A204.1 (cell line): ENCODE measurements around the gene ADORA2B.
"Not testable (repeated sequence)": the region's sequence is repeated elsewhere in the genome, so short reads cannot be mapped to it uniquely, and the experiment has no call there.

Source experiments
- FAIRE-seq: peaks from 2 replicates; lab custom pipeline; 2012; peaks lifted over from hg19 to GRCh38; lab: Jason Lieb, UNC

ADORA2B gene

DNA sequence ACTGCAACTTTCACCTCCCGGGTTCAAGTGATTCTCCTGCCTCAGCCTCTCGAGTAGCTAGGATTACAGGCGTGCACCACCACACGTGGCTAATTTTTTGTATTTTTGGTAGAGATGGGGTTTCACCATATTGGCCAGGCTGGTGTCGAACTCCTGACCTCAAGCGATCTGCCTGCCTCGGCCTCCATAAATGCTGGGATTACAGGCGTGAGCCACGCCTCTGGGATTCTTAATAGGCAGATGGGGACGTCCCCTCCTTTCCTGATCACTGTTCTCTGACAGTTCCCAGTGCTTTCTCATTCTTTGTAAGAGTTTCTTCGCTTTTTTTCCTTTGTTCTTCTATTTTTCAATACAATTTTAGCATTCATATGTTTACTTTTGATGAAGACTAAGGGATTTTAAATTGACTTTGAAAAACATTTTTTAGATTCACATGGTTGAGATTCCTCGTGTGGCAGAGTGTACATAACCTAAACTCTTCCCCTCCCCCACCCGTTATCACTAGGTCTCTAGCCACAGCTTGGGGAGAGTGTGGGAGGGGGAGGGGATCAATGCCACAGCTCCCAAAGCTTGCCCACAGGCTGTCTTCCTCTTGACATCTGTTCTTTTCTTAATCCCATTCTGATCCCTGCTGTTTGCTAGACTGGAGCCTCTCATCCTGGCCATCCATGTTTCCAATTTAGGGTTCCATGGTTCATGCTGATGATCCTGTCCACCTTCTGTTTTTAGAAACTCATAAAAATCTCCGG, 11.0 kb downstream of the ADORA2B start:
- FAIRE-seq, result no peak

DNA sequence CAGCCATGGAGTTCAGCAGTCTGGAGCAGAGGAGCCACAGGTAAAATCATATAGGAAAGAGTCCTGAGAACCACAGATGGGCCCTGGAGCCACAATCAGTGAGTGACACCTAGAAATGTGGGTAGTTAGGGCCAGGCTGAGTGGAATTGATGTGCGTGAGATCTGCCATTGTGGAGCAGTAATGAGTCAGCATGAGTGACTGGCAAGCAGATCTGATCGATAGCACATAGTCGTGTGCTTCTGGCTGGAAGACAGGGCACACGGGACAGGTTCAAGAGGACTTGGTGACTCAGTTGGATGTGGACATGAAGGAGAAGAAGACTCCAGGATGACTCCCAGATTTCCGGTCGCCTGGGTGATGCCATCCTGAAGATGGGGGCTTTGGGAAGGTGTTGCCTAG, 12.3 kb downstream of the ADORA2B start:
- no peak for FAIRE-seq

DNA sequence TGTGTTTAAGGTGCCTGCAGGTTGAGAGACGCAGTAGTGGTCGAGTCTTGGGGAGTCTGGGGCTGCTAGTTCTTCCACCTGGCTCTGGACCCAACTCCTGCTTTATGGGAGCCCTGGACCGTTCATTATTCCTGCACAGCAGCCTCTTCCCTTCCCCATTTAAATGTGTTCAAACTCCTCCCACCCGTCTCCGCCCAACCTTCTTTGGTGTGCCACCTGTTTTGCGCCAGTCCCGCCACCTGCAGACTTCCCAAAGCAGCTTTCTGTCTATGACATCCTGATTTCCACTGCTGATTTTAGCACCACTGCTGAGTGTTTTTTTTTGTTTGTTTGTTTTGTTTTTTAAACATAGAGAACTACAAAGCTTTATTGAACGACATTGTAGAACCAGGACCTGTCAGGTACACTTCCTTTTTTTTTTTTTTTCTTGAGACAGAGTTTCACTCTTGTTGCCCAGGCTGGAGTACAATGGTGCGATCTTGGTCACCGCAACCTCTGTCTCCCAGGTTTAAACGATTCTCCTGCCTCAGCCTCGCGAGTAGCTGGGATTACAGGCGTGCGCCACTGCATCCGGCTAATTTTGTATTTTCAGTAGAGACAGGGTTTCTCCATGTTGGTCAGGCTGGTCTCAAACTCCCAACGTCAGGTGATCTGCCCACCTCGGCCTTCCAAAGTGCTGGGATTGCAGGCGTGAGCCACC, 12.8 kb downstream of the ADORA2B start:
- FAIRE-seq, result no peak

DNA sequence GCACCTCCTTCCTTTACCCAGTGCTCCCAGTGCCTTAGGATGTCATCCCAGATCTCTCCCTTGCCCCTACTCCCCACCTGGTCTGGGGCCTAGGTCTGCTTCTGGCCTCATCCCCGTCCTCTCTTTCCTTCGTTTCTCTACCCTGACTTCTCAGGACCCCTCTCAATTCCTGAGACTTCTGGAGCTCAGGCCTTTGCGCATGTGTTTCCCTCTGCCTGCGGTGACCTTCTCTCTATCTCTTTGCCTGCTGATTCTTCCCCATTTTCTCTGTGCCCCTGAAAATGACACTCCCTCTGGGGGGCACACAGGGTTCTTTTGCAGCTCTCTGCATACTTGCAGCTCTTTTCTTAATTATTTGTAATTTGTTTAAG, 13.5 kb downstream of the ADORA2B start:
- no peak for FAIRE-seq

DNA sequence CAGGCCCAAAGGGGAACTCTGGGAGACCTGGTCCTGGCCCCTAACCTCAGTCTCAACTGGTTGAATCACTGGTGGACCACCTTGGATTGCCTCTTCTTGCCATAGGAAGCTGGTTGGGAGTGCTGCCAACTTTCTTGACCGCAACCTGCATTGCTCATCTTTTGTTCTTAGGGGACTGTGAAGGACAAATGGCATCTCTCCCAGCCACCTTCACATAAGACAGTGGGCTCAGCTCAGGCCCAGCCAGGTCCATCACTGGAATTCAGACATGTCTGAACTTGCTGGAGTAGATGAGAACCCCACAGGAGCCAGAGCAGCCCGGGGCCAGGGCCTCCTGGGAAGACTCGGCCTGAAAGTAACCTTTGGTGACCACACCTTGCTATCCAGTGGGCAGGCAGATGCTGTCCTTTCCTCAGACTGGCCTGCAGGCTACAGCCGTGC, 18.8 kb downstream of the ADORA2B start:
- no peak for FAIRE-seq

DNA sequence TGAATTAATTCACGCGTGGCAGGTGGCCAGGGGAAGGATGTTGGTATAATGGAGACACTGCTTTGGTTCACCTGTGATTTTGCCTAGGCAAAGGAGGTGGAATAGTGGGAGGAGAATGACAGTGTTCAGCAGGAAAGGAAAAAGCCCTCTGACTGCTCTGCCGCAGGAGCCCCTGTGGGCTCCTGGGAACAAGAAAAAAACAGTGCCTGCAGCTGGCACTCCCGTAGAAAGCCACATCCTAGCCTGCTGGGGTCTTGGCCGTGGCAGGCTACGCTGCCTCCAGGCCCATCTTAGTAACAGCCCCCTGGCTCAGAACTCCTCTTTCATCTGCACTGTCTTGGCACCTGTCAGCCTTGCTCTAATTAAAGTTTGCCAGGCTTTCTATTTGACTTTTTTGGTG, 20.6 kb downstream of the ADORA2B start:
- FAIRE-seq, result no peak

DNA sequence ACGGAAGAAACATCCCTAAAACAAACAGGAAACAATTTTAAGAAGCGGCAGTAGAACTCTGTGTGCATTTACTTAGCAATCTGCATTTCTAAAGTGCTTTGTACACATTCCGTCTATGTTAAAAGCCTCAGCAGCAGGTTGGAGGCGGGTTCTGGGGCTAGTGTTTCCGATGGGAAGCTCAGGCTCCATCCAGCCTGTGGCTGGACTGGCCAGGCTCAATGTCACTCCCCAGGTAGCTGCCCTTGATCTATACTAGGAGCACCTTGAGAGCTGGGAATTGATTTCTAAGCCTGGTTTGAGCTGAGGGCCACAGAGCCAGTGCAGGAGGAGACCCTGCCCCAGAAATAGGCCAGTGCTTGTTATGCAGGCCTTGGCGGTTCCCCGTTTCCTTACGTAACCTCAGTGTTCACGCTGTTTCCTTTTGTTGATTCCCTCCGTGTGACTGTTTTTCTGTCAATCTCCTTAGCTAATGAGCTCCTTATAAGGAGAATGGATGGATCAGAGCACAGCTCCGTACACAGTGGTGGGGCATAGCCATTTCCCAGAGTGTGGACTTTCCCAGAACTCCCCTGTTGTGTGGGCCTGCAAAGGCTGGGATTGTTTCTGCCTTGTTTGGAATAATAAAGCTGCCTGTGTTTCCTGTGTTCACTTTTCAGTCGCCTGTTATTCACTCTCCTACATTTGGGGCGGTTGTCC, 21.4 kb downstream of the ADORA2B start:
- no peak for FAIRE-seq

DNA sequence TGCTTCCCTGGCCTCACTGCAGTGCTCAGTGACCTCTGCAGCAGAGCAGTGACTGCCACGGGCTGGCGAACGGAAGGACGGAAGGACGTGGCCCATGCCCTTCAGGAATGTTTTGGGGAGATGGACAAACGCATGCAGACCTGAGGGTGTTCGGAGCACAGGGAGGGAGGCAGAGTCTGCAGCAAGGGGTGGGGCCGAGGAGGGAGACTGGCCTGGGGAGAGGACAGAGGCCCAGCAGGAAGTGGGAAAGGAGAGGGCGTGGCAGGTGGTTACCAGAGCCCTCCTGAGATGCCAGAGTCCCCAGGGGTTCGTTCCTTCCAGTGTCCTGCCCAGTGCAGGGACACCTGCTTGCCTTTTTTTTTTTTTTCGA, 21.9 kb downstream of the ADORA2B start:
- FAIRE-seq, result no peak

DNA sequence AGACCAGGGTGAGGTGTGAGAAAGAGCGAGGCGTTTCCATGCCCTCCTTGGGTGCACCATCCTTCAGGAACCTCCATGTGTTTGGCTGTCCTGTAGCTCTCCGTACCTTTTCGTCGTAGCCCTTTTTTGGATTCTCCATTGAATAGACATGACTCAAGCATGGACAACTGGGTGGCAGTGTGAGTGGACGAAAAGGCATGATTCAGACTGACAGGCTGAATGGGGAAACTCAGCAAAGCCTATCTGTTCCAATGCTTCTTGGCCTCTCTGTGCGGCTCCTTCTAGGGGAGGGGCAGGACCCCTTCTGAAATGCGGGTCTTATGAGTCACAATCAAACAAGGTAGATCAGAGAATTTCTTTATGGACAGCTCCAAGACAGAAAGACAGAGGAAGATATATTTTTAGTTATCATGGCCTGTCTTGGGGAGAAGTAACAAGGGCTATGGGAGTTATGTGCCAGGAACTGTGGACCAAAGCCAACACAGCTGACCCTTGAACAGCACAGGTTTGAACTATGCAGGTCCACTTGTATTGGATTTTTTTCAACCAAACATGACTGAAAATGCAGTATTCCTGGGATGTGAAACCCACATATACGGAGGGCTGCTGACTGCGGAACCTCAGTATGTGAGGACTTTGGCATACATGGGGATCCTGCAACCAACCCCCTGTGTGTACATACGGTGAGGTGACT, 22.9 kb downstream of the ADORA2B start:
- no peak for FAIRE-seq

DNA sequence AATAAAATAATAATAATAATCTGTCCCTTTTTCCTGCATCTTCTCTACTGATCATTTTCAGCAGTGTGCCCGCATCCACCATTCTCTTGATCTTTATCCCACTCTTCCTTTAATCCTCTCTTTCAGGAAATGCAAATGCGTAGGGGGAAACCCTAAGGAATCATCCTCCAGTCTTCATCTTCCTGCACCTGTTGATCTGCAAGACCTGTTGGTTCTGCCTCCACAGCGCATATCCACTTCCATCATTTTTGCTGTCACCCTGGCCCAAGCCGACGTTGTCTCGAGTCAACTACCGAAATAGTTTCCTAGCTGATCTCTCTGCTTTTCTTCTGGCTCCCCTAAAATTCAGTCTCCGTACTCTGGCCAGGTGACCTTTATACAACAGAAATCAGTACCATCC, 24.5 kb downstream of the ADORA2B start:
- FAIRE-seq, result no peak

DNA sequence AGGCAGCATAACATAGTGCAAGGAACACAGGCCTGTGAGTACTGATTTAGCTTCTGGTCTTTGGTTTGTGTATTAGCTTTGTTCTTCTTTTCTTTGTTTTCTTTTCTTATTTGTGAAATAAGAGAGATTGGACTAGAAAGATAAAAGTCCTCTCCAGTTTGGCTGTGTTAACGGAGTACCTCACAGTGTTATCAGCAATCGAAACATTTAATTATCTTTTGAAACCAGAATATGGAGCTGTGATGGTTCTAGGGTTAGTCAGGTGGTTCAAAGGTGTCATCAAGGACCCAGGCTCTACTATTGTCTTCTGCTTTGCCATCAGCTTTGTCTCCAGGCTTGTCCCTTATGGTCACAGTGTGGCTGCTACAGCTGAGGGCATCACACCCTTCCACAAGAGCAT, 25.6 kb downstream of the ADORA2B start:
- no peak for FAIRE-seq

DNA sequence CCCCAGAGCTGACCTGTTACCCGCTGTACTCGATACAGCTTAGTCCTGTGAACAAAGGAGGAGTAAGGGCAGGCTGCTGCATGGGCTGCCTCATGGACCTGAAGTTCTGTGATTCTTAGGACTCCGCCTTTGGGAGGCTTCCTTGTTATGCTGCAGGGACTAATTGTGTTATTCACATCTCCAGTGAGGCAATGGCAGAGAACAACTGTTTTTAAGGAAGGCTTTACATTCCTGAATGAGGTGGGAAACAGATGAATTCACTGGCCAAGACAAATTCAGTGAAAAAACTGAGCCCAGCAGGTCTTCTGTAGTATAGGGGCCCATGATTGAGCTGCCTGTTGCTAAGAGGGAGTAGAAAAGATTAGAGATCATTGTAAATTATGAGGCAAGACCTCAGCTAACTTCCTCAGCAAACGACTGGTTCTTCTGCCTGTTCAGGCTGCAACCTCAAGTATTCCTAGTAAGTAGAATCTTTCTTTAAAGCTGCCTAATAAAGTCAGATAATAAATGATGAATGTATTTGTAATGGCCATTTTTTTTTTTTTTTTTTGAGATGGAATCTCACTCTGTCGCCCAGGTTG, 26.3 kb downstream of the ADORA2B start:
- FAIRE-seq, result no peak

DNA sequence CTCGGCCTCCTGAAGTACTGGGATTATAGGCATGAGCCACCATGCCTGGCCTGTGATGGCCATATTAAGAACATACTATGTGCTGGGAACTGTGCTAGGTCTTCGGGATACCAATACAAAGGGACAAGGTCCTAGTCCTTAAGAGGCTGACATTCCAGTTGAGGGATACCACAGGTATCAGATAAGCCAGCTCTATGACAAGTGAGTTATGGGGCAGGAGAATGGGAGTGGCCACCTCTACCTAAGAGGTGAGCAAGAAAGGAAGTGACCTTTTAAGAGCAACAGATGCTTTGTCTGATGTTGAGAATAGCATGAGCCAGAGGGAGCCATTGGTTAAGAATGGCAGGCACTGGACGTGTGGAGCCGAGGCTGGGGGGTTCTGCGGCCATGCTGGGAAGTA, 27.0 kb downstream of the ADORA2B start:
- FAIRE-seq, result no peak

DNA sequence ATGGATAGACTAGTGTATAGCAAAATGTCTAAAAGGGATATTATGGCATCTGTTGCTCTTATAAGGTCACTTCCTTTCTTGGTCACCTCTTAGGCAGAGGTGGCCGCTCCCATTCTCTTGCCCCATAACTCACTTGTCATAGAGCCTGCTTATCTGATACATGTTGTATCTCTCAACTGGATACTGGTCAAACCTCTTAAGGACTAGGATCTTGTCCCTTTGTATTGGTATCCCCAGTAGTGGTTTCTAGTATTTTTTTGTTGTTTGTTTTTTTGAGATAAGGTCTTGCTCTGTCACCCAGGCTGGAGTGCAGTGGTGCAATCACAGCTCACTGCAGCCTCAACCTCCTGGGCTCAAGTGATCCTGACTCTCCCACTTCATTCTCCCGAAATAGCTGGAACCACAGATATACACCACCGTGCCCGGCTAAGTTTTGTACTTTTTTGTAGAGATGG, 27.6 kb downstream of the ADORA2B start:
- no peak for FAIRE-seq

DNA sequence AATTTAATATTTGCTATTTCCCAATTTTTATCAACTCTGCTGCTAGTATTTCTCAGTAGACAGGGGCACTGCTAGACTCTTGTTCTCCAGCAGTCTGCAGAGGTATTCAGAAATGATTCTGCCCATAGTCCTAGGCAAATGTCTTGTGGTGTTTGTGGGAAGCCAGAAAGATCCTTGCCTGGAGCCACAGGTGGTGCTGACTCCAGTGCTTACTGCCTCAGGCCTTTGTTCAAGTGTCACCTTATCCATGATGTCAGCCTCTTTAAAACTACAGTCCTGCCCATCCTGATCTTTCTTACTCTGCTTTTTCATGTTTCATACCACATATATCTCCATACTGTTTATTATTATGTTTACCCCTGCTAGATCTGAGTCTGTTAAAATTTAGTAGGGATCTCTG, 28.1 kb downstream of the ADORA2B start:
- no peak for FAIRE-seq

DNA sequence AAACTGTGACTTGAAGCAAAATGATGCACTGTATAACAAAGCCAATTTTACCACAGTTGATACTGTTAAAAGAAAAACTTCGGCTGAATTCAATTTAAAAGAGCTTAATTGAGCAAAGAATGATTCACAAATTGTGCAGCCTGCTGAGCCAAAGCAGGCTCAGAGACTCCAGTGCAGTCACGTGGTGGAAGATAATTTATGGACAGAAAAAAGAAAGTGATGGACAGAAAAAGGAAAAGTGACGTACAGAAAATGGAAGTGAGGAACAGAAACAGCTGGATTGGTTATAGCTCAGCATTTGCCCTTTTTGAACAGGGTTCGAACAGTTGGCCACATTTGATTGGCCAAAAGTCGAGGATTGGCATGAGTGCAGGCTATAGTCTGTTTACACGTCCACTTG, 28.9 kb downstream of the ADORA2B start:
- FAIRE-seq, result no peak

DNA sequence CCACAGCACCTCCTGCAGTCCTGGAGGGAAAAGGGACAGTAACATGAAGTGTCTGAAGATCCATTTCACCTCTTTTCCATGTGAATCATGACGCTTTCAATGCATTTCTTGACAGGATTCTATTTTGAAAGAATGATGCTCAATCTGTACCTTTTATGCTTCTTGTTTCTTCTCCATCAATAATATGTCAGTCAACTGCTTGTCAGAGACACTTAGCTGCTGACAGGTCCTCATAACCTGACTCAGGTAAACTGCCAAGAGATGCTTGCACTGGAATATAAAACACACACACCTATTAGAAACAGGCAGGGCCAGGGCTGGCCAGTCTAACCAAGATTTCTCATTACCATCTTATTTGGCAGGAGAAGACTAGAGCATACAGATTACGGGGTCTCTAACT, 33.0 kb downstream of the ADORA2B start:
- no peak for FAIRE-seq

DNA sequence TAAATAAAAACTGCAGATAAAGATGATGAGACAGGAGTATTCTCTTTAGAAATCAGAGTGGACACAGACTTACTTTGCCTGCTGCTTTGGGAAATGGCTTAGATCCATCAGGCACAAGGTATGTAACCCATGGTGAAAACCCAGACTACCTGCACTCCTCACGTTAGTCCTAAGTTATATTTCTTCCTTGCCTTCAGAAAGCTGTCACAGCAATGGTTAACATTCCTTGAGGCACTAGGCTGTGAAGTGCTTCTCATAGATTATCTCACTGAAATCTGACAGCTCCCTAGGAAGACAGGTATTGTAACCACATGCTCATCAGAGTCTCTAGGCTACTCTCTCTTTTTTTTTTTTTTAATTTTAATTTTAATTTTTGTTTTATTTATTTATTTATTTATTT, 33.7 kb downstream of the ADORA2B start:
- FAIRE-seq, result no peak

DNA sequence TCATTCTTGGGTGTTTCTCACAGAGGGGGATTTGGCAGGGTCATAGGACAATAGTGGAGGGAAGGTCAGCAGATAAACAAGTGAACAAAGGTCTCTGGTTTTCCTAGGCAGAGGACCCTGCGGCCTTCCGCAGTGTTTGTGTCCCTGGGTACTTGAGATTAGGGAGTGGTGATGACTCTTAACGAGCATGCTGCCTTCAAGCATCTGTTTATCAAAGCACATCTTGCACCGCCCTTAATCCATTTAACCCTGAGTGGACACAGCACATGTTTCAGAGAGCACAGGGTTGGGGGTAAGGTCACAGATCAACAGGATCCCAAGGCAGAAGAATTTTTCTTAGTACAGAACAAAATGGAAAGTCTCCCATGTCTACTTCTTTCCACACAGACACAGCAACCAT, 34.1 kb downstream of the ADORA2B start:
- FAIRE-seq, result not testable (repeated sequence)

DNA sequence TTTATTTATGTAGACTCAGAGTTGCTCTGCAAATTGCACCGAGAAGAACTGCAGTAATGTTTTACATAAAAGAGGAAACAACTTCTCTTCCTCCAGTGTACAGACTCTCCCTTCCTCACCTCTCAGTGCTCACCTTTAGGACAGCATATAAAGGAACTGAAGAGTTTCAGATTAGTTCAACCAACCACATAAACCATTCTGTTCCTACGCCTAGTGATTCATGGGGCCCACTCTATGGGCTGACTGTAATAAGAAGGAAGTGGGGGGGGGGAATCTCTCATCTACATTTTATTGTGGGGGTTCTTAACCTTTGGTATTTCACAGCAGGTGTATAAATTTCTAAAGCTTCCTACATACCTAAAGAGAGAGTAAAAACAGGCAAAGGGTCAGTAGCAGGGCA, 36.3 kb downstream of the ADORA2B start:
- FAIRE-seq, result no peak

DNA sequence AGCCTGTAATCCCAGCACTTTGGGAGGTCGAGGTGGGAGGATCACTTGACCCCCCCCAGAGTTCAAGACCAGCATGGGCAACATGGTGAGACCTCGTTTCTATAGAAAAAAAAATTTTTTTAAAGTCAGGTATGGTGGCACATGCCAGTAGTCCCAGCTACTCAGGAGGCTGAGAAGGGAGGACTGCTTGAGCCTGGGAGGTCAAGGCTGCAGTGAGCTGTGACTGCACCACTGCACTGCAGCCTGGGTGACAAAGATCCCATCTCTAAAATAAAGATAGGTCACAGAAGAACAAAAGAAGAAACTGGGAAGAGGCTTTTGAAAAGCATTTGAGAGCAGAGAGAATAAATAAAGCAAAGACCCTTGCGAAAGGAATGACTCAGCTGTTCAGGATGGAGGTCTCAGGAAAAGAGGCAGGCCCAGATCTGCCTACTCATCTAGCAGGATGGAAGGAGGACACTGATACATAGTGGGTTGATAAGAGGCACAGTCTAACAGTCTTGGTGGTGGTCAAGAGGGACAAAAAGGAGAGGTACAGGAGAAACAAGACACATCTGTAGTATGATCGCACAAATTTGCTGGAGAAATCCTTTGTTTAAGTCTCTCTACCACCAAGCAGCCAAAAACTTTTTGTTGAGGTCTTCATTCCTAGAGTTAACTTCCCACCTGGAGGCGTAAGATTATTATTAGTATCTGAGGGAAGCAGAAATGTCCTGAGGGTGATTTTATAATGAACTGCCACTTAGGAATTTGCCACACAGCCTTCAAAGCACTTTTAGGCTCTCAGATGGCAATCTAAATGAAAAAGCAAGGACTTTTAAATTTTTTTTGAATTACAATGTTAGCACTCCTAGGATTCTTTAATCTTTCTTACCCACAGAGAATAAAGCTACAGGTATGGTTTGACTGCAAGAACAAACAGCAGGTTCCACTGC, 37.0 kb downstream of the ADORA2B start:
- FAIRE-seq, result no peak
